HEK293 (cell line): Measurements from ENCODE around the gene NTF4.
A peak's percentile ranks its signal among the peaks of the same experiment; 100 is the strongest.

ENCODE experiments used
- GLIS1 ChIP-seq: fragments of 450-650 bp; formaldehyde crosslinking; IDR thresholded peaks from 2 replicates; pipeline ENCODE4 v1.5.1; 2016; ENCODE audit warnings: missing biosample characterization, missing genetic modification characterization
- KLF7 ChIP-seq: fragments of 450-650 bp; formaldehyde crosslinking; IDR thresholded peaks from 2 replicates; pipeline ENCODE4 v1.5.1; 2016; ENCODE audit warnings: missing biosample characterization, missing genetic modification characterization, borderline replicate concordance
- TRIM28 ChIP-seq: IDR thresholded peaks from 2 replicates; pipeline ENCODE4 v1.6.1; 2011; ENCODE audit warnings: low read length, control low read depth, borderline replicate concordance
- ZBTB20 ChIP-seq: fragments of 450-650 bp; formaldehyde crosslinking; IDR thresholded peaks from 2 replicates; pipeline ENCODE4 v1.5.1; 2016; ENCODE audit warnings: missing biosample characterization, missing genetic modification characterization
- ZBTB21 ChIP-seq: fragments of 450-650 bp; formaldehyde crosslinking; IDR thresholded peaks from 2 replicates; pipeline ENCODE4 v1.5.1; 2017; ENCODE audit warnings: missing biosample characterization, missing genetic modification characterization
- ZBTB7A ChIP-seq: fragments of 450-650 bp; formaldehyde crosslinking; IDR thresholded peaks from 2 replicates; pipeline ENCODE4 v1.5.1; 2016; ENCODE audit warnings: low read depth, missing biosample characterization, missing genetic modification characterization
- ZNF10 ChIP-seq: fragments of 450-650 bp; formaldehyde crosslinking; IDR thresholded peaks from 2 replicates; pipeline ENCODE4 v1.5.1; 2017; ENCODE audit warnings: missing biosample characterization, missing genetic modification characterization
- ZNF184 ChIP-seq: fragments of 450-650 bp; IDR thresholded peaks from 2 replicates; pipeline ENCODE4 v1.5.1; 2018; ENCODE audit warnings: missing biosample characterization, mild to moderate bottlenecking, missing genetic modification characterization
- ZNF239 ChIP-seq: fragments of 450-650 bp; formaldehyde crosslinking; IDR thresholded peaks from 2 replicates; pipeline ENCODE4 v1.5.1; 2016; ENCODE audit warnings: missing biosample characterization, missing genetic modification characterization
- ZNF274 ChIP-seq, 2 experiments: fragments of 200-500 bp in 1 of 2; fragments of 450-650 bp in 1 of 2; sonication (Bioruptor generic) in 1 of 2; formaldehyde crosslinking in 1 of 2; IDR thresholded peaks; 2 replicates each; pipeline versions ENCODE4 v1.5.1 to v1.6.1; 2014 to 2016; ENCODE audit warnings: borderline replicate concordance in 1 of 2, inconsistent platforms in 1 of 2, low read length in 1 of 2, missing biosample characterization in 1 of 2, missing genetic modification characterization in 1 of 2
- ZNF335 ChIP-seq: fragments of 450-650 bp; formaldehyde crosslinking; conservative IDR thresholded peaks from 2 replicates; pipeline ENCODE4 v1.5.1; 2016; ENCODE audit warnings: missing biosample characterization, missing genetic modification characterization
- ZNF514 ChIP-seq: fragments of 450-650 bp; formaldehyde crosslinking; IDR thresholded peaks from 2 replicates; pipeline ENCODE4 v1.5.1; 2016; ENCODE audit warnings: missing biosample characterization, missing genetic modification characterization
- ZNF624 ChIP-seq: fragments of 450-650 bp; formaldehyde crosslinking; IDR thresholded peaks from 2 replicates; pipeline ENCODE4 v1.5.1; 2017; ENCODE audit warnings: missing biosample characterization, missing genetic modification characterization
- ZNF660 ChIP-seq: fragments of 450-650 bp; IDR thresholded peaks from 2 replicates; pipeline ENCODE4 v1.5.1; 2018; ENCODE audit warnings: missing biosample characterization, mild to moderate bottlenecking, missing genetic modification characterization
- ZNF747 ChIP-seq: fragments of 450-650 bp; formaldehyde crosslinking; IDR thresholded peaks from 2 replicates; pipeline ENCODE4 v1.5.1; 2016; ENCODE audit warnings: missing biosample characterization, missing genetic modification characterization
- ZNF791 ChIP-seq: fragments of 450-650 bp; formaldehyde crosslinking; IDR thresholded peaks from 2 replicates; pipeline ENCODE4 v1.5.1; 2016; ENCODE audit warnings: missing biosample characterization, missing genetic modification characterization
- ZSCAN23 ChIP-seq: fragments of 450-650 bp; formaldehyde crosslinking; IDR thresholded peaks from 2 replicates; pipeline ENCODE4 v1.5.1; 2016; ENCODE audit warnings: missing biosample characterization, missing genetic modification characterization
- TF ChIP-seq, protein P1 (sequence below): fragments of 450-650 bp; formaldehyde crosslinking; IDR thresholded peaks from 2 replicates; pipeline ENCODE4 v1.5.1; 2016; ENCODE audit warnings: missing biosample characterization, missing genetic modification characterization, borderline replicate concordance
- TF ChIP-seq, protein P2 (sequence below): fragments of 450-650 bp; formaldehyde crosslinking; IDR thresholded peaks from 2 replicates; pipeline ENCODE4 v1.5.1; 2016; ENCODE audit warnings: missing biosample characterization, missing genetic modification characterization
- TF ChIP-seq, protein P3 (sequence below): fragments of 450-650 bp; formaldehyde crosslinking; conservative IDR thresholded peaks from 2 replicates; pipeline ENCODE4 v1.5.1; 2016; ENCODE audit warnings: low read depth, missing biosample characterization, missing genetic modification characterization
- TF ChIP-seq, protein P4 (sequence below): fragments of 450-650 bp; formaldehyde crosslinking; IDR thresholded peaks from 2 replicates; pipeline ENCODE4 v1.5.1; 2016; ENCODE audit warnings: missing biosample characterization, missing genetic modification characterization
- TF ChIP-seq, protein P5 (sequence below): fragments of 450-650 bp; formaldehyde crosslinking; IDR thresholded peaks from 2 replicates; pipeline ENCODE4 v1.5.1; 2016; ENCODE audit warnings: missing biosample characterization, missing genetic modification characterization
- TF ChIP-seq, protein P6 (sequence below): fragments of 450-650 bp; formaldehyde crosslinking; IDR thresholded peaks from 2 replicates; pipeline ENCODE4 v1.5.1; 2017; ENCODE audit warnings: missing biosample characterization, missing genetic modification characterization

Gene NTF4

DNA sequence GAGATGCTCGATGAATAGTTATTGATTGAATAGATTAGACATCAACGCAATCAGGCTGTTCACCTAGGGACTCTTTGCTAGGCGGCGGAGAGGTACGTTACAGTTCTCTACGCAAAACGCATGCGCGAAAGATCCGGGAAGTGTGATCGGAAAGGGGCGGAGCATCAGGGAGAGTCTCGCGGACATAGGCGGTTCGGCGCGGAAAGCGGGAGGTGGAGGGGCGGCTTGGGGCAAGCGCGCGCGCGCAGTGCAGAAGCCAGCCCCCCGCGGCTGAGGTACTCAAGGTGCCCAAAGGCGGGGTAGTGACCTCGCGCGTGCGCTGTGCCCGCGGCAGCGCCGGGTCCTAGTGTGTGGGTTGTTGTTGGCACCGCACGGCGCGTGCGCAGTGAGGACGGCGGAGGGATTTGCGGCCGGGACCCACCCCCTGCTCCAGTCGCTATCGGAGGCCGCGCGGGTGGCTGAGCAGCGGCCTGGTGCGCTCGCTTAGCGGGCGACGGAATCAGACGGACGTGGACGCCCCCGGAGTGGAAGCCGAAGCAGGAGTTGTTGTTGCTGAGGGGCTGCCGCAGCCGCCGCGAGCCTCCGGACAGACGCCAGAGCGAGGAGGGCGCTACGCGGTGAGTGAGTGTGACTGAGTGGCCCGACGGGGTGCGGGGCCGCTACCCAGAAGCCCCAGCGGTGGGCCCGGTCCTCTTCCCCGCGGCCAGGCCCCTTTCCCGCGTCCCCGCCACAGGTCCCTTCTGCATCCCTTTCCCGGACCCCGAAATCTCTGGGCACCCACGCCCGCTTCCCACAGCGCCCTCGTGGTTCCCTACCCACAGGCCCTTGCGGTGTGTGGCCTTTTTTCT lies 20.6 kb upstream of the NTF4 start, which contains the start of gene SNRNP70 (continued):
- TF ChIP-seq, protein P1, sequence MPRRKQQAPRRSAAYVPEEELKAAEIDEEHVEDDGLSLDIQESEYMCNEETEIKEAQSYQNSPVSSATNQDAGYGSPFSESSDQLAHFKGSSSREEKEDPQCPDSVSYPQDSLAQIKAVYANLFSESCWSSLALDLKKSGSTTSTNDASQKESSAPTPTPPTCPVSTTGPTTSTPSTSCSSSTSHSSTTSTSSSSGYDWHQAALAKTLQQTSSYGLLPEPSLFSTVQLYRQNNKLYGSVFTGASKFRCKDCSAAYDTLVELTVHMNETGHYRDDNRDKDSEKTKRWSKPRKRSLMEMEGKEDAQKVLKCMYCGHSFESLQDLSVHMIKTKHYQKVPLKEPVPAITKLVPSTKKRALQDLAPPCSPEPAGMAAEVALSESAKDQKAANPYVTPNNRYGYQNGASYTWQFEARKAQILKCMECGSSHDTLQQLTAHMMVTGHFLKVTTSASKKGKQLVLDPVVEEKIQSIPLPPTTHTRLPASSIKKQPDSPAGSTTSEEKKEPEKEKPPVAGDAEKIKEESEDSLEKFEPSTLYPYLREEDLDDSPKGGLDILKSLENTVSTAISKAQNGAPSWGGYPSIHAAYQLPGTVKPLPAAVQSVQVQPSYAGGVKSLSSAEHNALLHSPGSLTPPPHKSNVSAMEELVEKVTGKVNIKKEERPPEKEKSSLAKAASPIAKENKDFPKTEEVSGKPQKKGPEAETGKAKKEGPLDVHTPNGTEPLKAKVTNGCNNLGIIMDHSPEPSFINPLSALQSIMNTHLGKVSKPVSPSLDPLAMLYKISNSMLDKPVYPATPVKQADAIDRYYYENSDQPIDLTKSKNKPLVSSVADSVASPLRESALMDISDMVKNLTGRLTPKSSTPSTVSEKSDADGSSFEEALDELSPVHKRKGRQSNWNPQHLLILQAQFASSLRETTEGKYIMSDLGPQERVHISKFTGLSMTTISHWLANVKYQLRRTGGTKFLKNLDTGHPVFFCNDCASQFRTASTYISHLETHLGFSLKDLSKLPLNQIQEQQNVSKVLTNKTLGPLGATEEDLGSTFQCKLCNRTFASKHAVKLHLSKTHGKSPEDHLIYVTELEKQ (tag by site-specific recombination) = no peak
- TF ChIP-seq, protein P2, sequence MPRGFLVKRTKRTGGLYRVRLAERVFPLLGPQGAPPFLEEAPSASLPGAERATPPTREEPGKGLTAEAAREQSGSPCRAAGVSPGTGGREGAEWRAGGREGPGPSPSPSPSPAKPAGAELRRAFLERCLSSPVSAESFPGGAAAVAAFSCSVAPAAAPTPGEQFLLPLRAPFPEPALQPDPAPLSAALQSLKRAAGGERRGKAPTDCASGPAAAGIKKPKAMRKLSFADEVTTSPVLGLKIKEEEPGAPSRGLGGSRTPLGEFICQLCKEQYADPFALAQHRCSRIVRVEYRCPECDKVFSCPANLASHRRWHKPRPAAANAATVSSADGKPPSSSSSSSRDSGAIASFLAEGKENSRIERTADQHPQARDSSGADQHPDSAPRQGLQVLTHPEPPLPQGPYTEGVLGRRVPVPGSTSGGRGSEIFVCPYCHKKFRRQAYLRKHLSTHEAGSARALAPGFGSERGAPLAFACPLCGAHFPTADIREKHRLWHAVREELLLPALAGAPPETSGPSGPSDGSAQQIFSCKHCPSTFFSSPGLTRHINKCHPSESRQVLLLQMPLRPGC (tag by site-specific recombination) = peak; percentile 82
- TF ChIP-seq ZBTB7A (tag by site-specific recombination) (no peak), ZBTB20 (tag by site-specific recombination) (peak; percentile 87; the same call in 1 of the 2 replicates), TRIM28 (0 out of 2 replicates have a peak, but pooled peaks have one; percentile 32), GLIS1 (tag by site-specific recombination) (peak; percentile 91), KLF7 (tag by site-specific recombination) (peak; percentile 88; the same call in 1 of the 2 replicates), ZNF239 (tag by site-specific recombination) (0 out of 2 replicates have a peak, but pooled peaks have one; percentile 76), ZNF791 (tag by site-specific recombination) (peak; percentile 70; the same call in 1 of the 2 replicates), ZNF274 (IDR thresholded peaks at IDR 0.05; ENCODE audit: low read length) (no peak), ZNF274 (tag by site-specific recombination; IDR thresholded peaks at IDR 0.05; ENCODE audit: borderline replicate concordance) (no peak; the same call in 1 of the 2 replicates), ZNF747 (tag by site-specific recombination) (no peak), ZNF335 (tag by site-specific recombination) (peak; percentile 96), ZNF10 (tag by site-specific recombination) (peak; percentile 75), ZNF184 (no peak), ZSCAN23 (tag by site-specific recombination) (peak; percentile 63; the same call in 1 of the 2 replicates), ZNF514 (tag by site-specific recombination) (no peak), ZBTB21 (tag by site-specific recombination) (peak; percentile 67), ZNF624 (tag by site-specific recombination) (no peak), ZNF660 (peak; percentile 38)
- TF ChIP-seq, protein P3, sequence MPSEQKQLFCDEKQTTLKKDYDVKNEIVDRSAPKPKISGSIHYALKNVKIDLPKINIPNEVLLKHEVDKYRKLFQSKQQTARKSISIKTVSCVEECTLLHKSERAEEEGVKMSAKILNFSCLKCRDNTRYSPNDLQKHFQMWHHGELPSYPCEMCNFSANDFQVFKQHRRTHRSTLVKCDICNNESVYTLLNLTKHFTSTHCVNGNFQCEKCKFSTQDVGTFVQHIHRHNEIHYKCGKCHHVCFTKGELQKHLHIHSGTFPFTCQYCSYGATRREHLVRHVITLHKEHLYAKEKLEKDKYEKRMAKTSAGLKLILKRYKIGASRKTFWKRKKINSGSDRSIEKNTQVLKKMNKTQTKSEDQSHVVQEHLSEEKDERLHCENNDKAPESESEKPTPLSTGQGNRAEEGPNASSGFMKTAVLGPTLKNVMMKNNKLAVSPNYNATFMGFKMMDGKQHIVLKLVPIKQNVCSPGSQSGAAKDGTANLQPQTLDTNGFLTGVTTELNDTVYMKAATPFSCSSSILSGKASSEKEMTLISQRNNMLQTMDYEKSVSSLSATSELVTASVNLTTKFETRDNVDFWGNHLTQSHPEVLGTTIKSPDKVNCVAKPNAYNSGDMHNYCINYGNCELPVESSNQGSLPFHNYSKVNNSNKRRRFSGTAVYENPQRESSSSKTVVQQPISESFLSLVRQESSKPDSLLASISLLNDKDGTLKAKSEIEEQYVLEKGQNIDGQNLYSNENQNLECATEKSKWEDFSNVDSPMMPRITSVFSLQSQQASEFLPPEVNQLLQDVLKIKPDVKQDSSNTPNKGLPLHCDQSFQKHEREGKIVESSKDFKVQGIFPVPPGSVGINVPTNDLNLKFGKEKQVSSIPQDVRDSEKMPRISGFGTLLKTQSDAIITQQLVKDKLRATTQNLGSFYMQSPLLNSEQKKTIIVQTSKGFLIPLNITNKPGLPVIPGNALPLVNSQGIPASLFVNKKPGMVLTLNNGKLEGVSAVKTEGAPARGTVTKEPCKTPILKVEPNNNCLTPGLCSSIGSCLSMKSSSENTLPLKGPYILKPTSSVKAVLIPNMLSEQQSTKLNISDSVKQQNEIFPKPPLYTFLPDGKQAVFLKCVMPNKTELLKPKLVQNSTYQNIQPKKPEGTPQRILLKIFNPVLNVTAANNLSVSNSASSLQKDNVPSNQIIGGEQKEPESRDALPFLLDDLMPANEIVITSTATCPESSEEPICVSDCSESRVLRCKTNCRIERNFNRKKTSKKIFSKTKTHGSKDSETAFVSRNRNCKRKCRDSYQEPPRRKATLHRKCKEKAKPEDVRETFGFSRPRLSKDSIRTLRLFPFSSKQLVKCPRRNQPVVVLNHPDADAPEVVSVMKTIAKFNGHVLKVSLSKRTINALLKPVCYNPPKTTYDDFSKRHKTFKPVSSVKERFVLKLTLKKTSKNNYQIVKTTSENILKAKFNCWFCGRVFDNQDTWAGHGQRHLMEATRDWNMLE (tag by site-specific recombination) = 0 out of 2 replicates have a peak, but pooled peaks have one; percentile 10
- TF ChIP-seq, protein P4, sequence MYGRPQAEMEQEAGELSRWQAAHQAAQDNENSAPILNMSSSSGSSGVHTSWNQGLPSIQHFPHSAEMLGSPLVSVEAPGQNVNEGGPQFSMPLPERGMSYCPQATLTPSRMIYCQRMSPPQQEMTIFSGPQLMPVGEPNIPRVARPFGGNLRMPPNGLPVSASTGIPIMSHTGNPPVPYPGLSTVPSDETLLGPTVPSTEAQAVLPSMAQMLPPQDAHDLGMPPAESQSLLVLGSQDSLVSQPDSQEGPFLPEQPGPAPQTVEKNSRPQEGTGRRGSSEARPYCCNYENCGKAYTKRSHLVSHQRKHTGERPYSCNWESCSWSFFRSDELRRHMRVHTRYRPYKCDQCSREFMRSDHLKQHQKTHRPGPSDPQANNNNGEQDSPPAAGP (tag by site-specific recombination) = peak; percentile 90; the same call in 1 of the 2 replicates
- TF ChIP-seq, protein P5, sequence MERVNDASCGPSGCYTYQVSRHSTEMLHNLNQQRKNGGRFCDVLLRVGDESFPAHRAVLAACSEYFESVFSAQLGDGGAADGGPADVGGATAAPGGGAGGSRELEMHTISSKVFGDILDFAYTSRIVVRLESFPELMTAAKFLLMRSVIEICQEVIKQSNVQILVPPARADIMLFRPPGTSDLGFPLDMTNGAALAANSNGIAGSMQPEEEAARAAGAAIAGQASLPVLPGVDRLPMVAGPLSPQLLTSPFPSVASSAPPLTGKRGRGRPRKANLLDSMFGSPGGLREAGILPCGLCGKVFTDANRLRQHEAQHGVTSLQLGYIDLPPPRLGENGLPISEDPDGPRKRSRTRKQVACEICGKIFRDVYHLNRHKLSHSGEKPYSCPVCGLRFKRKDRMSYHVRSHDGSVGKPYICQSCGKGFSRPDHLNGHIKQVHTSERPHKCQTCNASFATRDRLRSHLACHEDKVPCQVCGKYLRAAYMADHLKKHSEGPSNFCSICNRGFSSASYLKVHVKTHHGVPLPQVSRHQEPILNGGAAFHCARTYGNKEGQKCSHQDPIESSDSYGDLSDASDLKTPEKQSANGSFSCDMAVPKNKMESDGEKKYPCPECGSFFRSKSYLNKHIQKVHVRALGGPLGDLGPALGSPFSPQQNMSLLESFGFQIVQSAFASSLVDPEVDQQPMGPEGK = peak; percentile 91
- TF ChIP-seq, protein P6, sequence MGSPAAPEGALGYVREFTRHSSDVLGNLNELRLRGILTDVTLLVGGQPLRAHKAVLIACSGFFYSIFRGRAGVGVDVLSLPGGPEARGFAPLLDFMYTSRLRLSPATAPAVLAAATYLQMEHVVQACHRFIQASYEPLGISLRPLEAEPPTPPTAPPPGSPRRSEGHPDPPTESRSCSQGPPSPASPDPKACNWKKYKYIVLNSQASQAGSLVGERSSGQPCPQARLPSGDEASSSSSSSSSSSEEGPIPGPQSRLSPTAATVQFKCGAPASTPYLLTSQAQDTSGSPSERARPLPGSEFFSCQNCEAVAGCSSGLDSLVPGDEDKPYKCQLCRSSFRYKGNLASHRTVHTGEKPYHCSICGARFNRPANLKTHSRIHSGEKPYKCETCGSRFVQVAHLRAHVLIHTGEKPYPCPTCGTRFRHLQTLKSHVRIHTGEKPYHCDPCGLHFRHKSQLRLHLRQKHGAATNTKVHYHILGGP (tag by site-specific recombination) = no peak
